ENCODE data around the gene FADD. TPM values are rescaled to one million over a fixed set of nuclear protein-coding genes. Genes with fewer than 3 reads are reported as not detected.

The FADD gene
- total RNA-seq, 1 donor from 2014 or later: 40.8 TPM

GRCh38 chr11:70203751-70204465 is 812 bp downstream of the FADD start:
- H3K79me2 ChIP-seq (ENCODE audit: insufficient read depth, low read length): peaks cover 50% of the 10 kb centered on the region
- peak overlapping the region; percentile 95 for H3K27ac Mint-ChIP-seq (ENCODE audit: unreplicated experiment)
- H3K9me3 Mint-ChIP-seq (ENCODE audit: unreplicated experiment): no peaks in the 10 kb centered on the region
- H3K36me3 Mint-ChIP-seq (ENCODE audit: low read depth, unreplicated experiment): peaks cover 13% of the 10 kb centered on the region
- peaks cover 18% of the 10 kb centered on the region for H3K36me3 ChIP-seq (ENCODE audit: insufficient read depth, low read length)
- H3K4me1 Mint-ChIP-seq (ENCODE audit: low read depth, unreplicated experiment): peaks cover 29% of the 10 kb centered on the region
- FAIRE-seq (no peak), DNase-seq (ENCODE audit: low read depth) (peak; percentile 79)
- H3K4me1 ChIP-seq (ENCODE audit: insufficient read depth, low read length): peaks cover 21% of the 10 kb centered on the region
- peak overlapping the region; percentile 48 for H2AFZ ChIP-seq (ENCODE audit: low read depth, low read length)
- peaks cover 50% of the 10 kb centered on the region for H4K20me1 ChIP-seq (ENCODE audit: insufficient read depth, low read length)
- H3K4me2 ChIP-seq (ENCODE audit: low read length): peak overlapping the region; percentile 88
- TF ChIP-seq EZH2 (IDR thresholded peaks at IDR 0.05; ENCODE audit: insufficient read depth, low read length) (no peak), CTCF (IDR thresholded peaks at IDR 0.05; ENCODE audit: insufficient read depth, low read depth, low read length) (no peak)
- peak overlapping the region; percentile 92 for H3K4me3 Mint-ChIP-seq (ENCODE audit: unreplicated experiment)
- H3K27ac ChIP-seq (ENCODE audit: low read depth, low read length): peak overlapping the region; percentile 97
- peak overlapping the region; percentile 80 for H3K4me3 ChIP-seq (ENCODE audit: insufficient read depth, low read depth, low read length)
- H3K9me3 ChIP-seq (ENCODE audit: insufficient read depth, low read depth, low read length): no peaks in the 10 kb centered on the region
- H3K27me3 ChIP-seq (ENCODE audit: insufficient read depth, low read length): no peaks in the 10 kb centered on the region
- H3K9ac ChIP-seq (ENCODE audit: low read length): peak overlapping the region; percentile 94
- no peaks in the 10 kb centered on the region for H3K27me3 Mint-ChIP-seq (ENCODE audit: low read depth, unreplicated experiment)

GRCh38 chr11:70204466-70204799 is 1.3 kb downstream of the FADD start:
- no peak for FAIRE-seq
- Mint-ChIP-seq H3K27ac (ENCODE audit: unreplicated experiment) (peak overlapping the region; percentile 95), H3K4me1 (ENCODE audit: low read depth, unreplicated experiment) (peaks cover 29% of the 10 kb centered on the region)

More at GRCh38 chr11:70204466-70204799, 1.3 kb downstream of the FADD start:
- Histone ChIP-seq H3K4me2 (ENCODE audit: low read length) (peak overlapping the region; percentile 88), H3K4me3 (ENCODE audit: insufficient read depth, low read depth, low read length) (peak overlapping the region; percentile 80), H3K27me3 (ENCODE audit: insufficient read depth, low read length) (no peaks in the 10 kb centered on the region), H2AFZ (ENCODE audit: low read depth, low read length) (no peak overlapping the region), H4K20me1 (ENCODE audit: insufficient read depth, low read length) (peaks cover 55% of the 10 kb centered on the region), H3K79me2 (ENCODE audit: insufficient read depth, low read length) (peaks cover 50% of the 10 kb centered on the region), H3K36me3 (ENCODE audit: insufficient read depth, low read length) (peaks cover 18% of the 10 kb centered on the region), H3K9me3 (ENCODE audit: insufficient read depth, low read depth, low read length) (no peaks in the 10 kb centered on the region), H3K4me1 (ENCODE audit: insufficient read depth, low read length) (peaks cover 21% of the 10 kb centered on the region), H3K27ac (ENCODE audit: low read depth, low read length) (peak overlapping the region; percentile 97), H3K9ac (ENCODE audit: low read length) (peak overlapping the region; percentile 94)
- Mint-ChIP-seq H3K27me3 (ENCODE audit: low read depth, unreplicated experiment) (no peaks in the 10 kb centered on the region), H3K36me3 (ENCODE audit: low read depth, unreplicated experiment) (peaks cover 13% of the 10 kb centered on the region), H3K4me3 (ENCODE audit: unreplicated experiment) (peak overlapping the region; percentile 92), H3K9me3 (ENCODE audit: unreplicated experiment) (no peaks in the 10 kb centered on the region)
- no peak for DNase-seq (ENCODE audit: low read depth)
- TF ChIP-seq CTCF (IDR thresholded peaks at IDR 0.05; ENCODE audit: insufficient read depth, low read depth, low read length) (no peak), EZH2 (IDR thresholded peaks at IDR 0.05; ENCODE audit: insufficient read depth, low read length) (no peak)

Measured in astrocyte (in vitro differentiated cells and primary cell).